Measurements from ENCODE around the gene GRIA1. TPM values are rescaled to one million over a fixed set of nuclear protein-coding genes. Genes with fewer than 3 reads are reported as not detected.

The GRIA1 gene
- total RNA-seq, 1 experiment from 2014 or later: 0.81 TPM

DNA sequence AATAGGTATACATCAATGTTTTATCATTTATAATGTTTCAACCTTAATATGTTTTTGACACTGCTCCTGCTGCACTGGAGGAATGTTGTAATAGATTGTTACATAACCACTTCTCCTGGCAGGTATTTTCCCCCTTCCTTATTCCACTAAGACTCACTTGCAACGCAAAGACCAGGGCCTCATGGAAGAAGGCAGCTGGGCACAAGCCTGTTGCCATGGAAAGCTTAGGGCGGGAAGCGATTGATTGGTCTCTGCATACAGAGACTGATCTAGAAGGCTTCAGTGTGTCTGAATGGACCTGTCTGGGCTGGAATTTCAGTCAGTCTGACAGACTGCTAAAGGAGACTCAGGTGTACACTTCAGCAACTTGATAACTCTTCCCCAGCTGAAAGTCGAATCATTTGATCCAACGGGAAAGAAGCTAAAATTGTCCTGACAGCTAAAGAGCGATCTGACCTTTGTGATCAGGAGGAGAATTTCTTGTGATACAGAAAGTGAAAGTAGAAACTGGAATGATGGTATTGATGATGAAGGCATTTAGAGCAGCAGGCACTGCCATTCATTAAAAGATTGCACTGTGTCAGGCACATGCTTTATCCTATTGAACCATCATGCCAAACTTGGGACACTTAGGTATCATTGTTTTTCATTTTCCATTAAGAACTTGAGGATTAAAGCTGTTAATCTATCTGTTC is 65.1 kb downstream of the GRIA1 start:
- Mint-ChIP-seq H3K9me3 (peaks cover 4% of the 10 kb centered on the region; the same call in 1 of the 2 replicates), H3K27me3 (ENCODE audit: low read depth) (no peaks in the 10 kb centered on the region), H3K36me3 (no peaks in the 10 kb centered on the region), H3K4me1 (peaks cover 19% of the 10 kb centered on the region), H3K4me3 (no peak overlapping the region), H3K27ac (no peak overlapping the region)
- CTCF ChIA-PET: no interaction called here
- ATAC-seq (no peak), DNase-seq (ENCODE audit: low spot score) (no peak)
- POLR2A ChIA-PET: no interaction called here
- no peak for TF ChIP-seq NFE2L1 (CRISPR knock-in tag; IDR thresholded peaks at IDR 0.05)
- TF ChIP-seq, protein P1, sequence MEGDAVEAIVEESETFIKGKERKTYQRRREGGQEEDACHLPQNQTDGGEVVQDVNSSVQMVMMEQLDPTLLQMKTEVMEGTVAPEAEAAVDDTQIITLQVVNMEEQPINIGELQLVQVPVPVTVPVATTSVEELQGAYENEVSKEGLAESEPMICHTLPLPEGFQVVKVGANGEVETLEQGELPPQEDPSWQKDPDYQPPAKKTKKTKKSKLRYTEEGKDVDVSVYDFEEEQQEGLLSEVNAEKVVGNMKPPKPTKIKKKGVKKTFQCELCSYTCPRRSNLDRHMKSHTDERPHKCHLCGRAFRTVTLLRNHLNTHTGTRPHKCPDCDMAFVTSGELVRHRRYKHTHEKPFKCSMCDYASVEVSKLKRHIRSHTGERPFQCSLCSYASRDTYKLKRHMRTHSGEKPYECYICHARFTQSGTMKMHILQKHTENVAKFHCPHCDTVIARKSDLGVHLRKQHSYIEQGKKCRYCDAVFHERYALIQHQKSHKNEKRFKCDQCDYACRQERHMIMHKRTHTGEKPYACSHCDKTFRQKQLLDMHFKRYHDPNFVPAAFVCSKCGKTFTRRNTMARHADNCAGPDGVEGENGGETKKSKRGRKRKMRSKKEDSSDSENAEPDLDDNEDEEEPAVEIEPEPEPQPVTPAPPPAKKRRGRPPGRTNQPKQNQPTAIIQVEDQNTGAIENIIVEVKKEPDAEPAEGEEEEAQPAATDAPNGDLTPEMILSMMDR (IDR thresholded peaks at IDR 0.05): no peak
- no peak for TF ChIP-seq GRHL2 (CRISPR knock-in tag; IDR thresholded peaks at IDR 0.05; ENCODE audit: insufficient replicate concordance, severe bottlenecking)
- TF ChIP-seq, protein P2, sequence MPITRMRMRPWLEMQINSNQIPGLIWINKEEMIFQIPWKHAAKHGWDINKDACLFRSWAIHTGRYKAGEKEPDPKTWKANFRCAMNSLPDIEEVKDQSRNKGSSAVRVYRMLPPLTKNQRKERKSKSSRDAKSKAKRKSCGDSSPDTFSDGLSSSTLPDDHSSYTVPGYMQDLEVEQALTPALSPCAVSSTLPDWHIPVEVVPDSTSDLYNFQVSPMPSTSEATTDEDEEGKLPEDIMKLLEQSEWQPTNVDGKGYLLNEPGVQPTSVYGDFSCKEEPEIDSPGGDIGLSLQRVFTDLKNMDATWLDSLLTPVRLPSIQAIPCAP (CRISPR knock-in tag; IDR thresholded peaks at IDR 0.05): no peak
- TF ChIP-seq, protein P3, sequence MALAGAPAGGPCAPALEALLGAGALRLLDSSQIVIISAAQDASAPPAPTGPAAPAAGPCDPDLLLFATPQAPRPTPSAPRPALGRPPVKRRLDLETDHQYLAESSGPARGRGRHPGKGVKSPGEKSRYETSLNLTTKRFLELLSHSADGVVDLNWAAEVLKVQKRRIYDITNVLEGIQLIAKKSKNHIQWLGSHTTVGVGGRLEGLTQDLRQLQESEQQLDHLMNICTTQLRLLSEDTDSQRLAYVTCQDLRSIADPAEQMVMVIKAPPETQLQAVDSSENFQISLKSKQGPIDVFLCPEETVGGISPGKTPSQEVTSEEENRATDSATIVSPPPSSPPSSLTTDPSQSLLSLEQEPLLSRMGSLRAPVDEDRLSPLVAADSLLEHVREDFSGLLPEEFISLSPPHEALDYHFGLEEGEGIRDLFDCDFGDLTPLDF (CRISPR knock-in tag; IDR thresholded peaks at IDR 0.05): no peak
- TF ChIP-seq, protein P4, sequence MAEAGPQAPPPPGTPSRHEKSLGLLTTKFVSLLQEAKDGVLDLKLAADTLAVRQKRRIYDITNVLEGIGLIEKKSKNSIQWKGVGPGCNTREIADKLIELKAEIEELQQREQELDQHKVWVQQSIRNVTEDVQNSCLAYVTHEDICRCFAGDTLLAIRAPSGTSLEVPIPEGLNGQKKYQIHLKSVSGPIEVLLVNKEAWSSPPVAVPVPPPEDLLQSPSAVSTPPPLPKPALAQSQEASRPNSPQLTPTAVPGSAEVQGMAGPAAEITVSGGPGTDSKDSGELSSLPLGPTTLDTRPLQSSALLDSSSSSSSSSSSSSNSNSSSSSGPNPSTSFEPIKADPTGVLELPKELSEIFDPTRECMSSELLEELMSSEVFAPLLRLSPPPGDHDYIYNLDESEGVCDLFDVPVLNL (CRISPR knock-in tag; IDR thresholded peaks at IDR 0.05; ENCODE audit: borderline replicate concordance, low read depth): no peak
- no peak for TF ChIP-seq NR1H2 (CRISPR knock-in tag; IDR thresholded peaks at IDR 0.05)
- TF ChIP-seq, protein P5, sequence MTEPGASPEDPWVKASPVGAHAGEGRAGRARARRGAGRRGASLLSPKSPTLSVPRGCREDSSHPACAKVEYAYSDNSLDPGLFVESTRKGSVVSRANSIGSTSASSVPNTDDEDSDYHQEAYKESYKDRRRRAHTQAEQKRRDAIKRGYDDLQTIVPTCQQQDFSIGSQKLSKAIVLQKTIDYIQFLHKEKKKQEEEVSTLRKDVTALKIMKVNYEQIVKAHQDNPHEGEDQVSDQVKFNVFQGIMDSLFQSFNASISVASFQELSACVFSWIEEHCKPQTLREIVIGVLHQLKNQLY (CRISPR knock-in tag; IDR thresholded peaks at IDR 0.05): no peak
- no peak for TF ChIP-seq SOX15 (CRISPR knock-in tag; IDR thresholded peaks at IDR 0.05)

DNA sequence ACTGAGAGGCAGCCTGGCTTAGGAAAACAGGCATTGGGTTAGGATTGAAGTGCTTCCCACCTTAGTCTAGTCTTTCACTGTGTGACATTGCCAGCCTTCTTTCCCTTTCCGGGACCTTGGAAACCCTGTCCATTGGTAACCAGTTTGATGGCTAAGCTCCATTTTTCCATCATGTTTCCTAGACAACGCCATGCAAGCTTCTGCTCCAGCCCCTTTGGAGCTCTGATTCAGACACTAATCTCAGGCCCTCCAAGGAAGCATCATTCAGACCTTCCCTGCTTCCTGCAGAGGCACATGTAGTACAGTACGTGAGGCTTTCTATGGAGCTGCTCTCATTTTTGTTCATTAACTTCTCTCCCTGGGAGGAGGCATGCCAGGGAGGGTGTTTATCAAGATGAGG is 68.5 kb downstream of the GRIA1 start:
- TF ChIP-seq MXD4 (CRISPR knock-in tag; IDR thresholded peaks at IDR 0.05; ENCODE audit: borderline replicate concordance) (no peak), ZNF121 (CRISPR knock-in tag; IDR thresholded peaks at IDR 0.05) (no peak), ETV6 (CRISPR knock-in tag; IDR thresholded peaks at IDR 0.05) (no peak), ATF1 (CRISPR knock-in tag; IDR thresholded peaks at IDR 0.05) (no peak), CREB1 (CRISPR knock-in tag; IDR thresholded peaks at IDR 0.05) (no peak)
- TF ChIP-seq, protein P6, sequence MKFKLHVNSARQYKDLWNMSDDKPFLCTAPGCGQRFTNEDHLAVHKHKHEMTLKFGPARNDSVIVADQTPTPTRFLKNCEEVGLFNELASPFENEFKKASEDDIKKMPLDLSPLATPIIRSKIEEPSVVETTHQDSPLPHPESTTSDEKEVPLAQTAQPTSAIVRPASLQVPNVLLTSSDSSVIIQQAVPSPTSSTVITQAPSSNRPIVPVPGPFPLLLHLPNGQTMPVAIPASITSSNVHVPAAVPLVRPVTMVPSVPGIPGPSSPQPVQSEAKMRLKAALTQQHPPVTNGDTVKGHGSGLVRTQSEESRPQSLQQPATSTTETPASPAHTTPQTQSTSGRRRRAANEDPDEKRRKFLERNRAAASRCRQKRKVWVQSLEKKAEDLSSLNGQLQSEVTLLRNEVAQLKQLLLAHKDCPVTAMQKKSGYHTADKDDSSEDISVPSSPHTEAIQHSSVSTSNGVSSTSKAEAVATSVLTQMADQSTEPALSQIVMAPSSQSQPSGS (CRISPR knock-in tag; IDR thresholded peaks at IDR 0.05; ENCODE audit: borderline replicate concordance, low read depth): no peak
- TF ChIP-seq, protein P7, sequence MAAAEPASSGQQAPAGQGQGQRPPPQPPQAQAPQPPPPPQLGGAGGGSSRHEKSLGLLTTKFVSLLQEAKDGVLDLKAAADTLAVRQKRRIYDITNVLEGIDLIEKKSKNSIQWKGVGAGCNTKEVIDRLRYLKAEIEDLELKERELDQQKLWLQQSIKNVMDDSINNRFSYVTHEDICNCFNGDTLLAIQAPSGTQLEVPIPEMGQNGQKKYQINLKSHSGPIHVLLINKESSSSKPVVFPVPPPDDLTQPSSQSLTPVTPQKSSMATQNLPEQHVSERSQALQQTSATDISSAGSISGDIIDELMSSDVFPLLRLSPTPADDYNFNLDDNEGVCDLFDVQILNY (CRISPR knock-in tag; IDR thresholded peaks at IDR 0.05): no peak
- TF ChIP-seq, protein P8, sequence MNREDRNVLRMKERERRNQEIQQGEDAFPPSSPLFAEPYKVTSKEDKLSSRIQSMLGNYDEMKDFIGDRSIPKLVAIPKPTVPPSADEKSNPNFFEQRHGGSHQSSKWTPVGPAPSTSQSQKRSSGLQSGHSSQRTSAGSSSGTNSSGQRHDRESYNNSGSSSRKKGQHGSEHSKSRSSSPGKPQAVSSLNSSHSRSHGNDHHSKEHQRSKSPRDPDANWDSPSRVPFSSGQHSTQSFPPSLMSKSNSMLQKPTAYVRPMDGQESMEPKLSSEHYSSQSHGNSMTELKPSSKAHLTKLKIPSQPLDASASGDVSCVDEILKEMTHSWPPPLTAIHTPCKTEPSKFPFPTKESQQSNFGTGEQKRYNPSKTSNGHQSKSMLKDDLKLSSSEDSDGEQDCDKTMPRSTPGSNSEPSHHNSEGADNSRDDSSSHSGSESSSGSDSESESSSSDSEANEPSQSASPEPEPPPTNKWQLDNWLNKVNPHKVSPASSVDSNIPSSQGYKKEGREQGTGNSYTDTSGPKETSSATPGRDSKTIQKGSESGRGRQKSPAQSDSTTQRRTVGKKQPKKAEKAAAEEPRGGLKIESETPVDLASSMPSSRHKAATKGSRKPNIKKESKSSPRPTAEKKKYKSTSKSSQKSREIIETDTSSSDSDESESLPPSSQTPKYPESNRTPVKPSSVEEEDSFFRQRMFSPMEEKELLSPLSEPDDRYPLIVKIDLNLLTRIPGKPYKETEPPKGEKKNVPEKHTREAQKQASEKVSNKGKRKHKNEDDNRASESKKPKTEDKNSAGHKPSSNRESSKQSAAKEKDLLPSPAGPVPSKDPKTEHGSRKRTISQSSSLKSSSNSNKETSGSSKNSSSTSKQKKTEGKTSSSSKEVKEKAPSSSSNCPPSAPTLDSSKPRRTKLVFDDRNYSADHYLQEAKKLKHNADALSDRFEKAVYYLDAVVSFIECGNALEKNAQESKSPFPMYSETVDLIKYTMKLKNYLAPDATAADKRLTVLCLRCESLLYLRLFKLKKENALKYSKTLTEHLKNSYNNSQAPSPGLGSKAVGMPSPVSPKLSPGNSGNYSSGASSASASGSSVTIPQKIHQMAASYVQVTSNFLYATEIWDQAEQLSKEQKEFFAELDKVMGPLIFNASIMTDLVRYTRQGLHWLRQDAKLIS (CRISPR knock-in tag; IDR thresholded peaks at IDR 0.05; ENCODE audit: borderline replicate concordance): no peak
- TF ChIP-seq, protein P9, sequence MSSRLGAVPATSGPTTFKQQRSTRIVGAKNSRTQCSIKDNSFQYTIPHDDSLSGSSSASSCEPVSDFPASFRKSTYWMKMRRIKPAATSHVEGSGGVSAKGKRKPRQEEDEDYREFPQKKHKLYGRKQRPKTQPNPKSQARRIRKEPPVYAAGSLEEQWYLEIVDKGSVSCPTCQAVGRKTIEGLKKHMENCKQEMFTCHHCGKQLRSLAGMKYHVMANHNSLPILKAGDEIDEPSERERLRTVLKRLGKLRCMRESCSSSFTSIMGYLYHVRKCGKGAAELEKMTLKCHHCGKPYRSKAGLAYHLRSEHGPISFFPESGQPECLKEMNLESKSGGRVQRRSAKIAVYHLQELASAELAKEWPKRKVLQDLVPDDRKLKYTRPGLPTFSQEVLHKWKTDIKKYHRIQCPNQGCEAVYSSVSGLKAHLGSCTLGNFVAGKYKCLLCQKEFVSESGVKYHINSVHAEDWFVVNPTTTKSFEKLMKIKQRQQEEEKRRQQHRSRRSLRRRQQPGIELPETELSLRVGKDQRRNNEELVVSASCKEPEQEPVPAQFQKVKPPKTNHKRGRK (CRISPR knock-in tag; IDR thresholded peaks at IDR 0.05; ENCODE audit: borderline replicate concordance): no peak
- DNase-seq (ENCODE audit: low spot score) (no peak), ATAC-seq (no peak)
- Mint-ChIP-seq H3K27me3 (ENCODE audit: low read depth) (no peaks in the 10 kb centered on the region), H3K36me3 (no peaks in the 10 kb centered on the region), H3K27ac (no peak overlapping the region), H3K4me1 (no peaks in the 10 kb centered on the region), H3K9me3 (peaks cover 16% of the 10 kb centered on the region), H3K4me3 (no peak overlapping the region)
- POLR2A ChIA-PET: no interaction called here
- CTCF ChIA-PET: no interaction called here

Measured in WTC11 (cell line).